ENCODE results near the gene CARS2. TPM values are rescaled to one million over a fixed set of nuclear protein-coding genes. Genes with fewer than 3 reads are reported as not detected.
A peak's percentile ranks its signal among the peaks of the same experiment; 100 is the strongest.

CARS2 gene
- total and polyA plus RNA-seq, 2 experiments from 2014 or later, result 39.0 to 53.5 TPM

DNA sequence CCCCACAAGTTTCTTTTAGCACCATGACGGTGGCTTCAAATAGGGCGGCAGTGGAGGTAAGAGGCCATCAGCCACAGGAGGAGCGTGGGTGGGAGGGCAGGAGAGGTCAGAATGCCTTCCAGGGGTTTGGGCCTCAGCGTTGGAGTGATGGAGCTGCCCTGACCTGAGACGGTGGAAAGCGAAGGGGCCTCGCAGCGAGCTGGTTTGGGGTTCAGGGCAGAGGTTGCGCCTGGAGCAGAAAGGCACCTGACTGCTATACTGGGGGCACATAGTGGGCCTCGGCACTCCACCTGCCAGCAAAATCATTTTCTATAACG lies 91.0 kb downstream of the CARS2 start (continued):
- TF ChIP-seq, protein P1, sequence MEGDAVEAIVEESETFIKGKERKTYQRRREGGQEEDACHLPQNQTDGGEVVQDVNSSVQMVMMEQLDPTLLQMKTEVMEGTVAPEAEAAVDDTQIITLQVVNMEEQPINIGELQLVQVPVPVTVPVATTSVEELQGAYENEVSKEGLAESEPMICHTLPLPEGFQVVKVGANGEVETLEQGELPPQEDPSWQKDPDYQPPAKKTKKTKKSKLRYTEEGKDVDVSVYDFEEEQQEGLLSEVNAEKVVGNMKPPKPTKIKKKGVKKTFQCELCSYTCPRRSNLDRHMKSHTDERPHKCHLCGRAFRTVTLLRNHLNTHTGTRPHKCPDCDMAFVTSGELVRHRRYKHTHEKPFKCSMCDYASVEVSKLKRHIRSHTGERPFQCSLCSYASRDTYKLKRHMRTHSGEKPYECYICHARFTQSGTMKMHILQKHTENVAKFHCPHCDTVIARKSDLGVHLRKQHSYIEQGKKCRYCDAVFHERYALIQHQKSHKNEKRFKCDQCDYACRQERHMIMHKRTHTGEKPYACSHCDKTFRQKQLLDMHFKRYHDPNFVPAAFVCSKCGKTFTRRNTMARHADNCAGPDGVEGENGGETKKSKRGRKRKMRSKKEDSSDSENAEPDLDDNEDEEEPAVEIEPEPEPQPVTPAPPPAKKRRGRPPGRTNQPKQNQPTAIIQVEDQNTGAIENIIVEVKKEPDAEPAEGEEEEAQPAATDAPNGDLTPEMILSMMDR (conservative IDR thresholded peaks at IDR 0.05; ENCODE audit: low read depth in 2 of 2), result no peak
- TF ChIP-seq ZNF331 (CRISPR knock-in tag; IDR thresholded peaks at IDR 0.05; ENCODE audit: low read depth), result no peak
- no peak for TF ChIP-seq EZH2 (IDR thresholded peaks at IDR 0.05; ENCODE audit: low read depth, unreplicated experiment)
- TF ChIP-seq, protein P2, sequence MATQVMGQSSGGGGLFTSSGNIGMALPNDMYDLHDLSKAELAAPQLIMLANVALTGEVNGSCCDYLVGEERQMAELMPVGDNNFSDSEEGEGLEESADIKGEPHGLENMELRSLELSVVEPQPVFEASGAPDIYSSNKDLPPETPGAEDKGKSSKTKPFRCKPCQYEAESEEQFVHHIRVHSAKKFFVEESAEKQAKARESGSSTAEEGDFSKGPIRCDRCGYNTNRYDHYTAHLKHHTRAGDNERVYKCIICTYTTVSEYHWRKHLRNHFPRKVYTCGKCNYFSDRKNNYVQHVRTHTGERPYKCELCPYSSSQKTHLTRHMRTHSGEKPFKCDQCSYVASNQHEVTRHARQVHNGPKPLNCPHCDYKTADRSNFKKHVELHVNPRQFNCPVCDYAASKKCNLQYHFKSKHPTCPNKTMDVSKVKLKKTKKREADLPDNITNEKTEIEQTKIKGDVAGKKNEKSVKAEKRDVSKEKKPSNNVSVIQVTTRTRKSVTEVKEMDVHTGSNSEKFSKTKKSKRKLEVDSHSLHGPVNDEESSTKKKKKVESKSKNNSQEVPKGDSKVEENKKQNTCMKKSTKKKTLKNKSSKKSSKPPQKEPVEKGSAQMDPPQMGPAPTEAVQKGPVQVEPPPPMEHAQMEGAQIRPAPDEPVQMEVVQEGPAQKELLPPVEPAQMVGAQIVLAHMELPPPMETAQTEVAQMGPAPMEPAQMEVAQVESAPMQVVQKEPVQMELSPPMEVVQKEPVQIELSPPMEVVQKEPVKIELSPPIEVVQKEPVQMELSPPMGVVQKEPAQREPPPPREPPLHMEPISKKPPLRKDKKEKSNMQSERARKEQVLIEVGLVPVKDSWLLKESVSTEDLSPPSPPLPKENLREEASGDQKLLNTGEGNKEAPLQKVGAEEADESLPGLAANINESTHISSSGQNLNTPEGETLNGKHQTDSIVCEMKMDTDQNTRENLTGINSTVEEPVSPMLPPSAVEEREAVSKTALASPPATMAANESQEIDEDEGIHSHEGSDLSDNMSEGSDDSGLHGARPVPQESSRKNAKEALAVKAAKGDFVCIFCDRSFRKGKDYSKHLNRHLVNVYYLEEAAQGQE (IDR thresholded peaks at IDR 0.05; ENCODE audit: unreplicated experiment), result no peak
- TF ChIP-seq CREB1 (CRISPR knock-in tag; IDR thresholded peaks at IDR 0.05; ENCODE audit: low read depth), result no peak
- no peak for TF ChIP-seq NANOG (IDR thresholded peaks at IDR 0.05; ENCODE audit: borderline replicate concordance)
- TF ChIP-seq JUNB (IDR thresholded peaks at IDR 0.05; ENCODE audit: unreplicated experiment), result no peak
- no peak for TF ChIP-seq STAT1 (IDR thresholded peaks at IDR 0.05; ENCODE audit: unreplicated experiment)
- TF ChIP-seq ZNF114 (CRISPR knock-in tag; IDR thresholded peaks at IDR 0.05), result no peak

DNA sequence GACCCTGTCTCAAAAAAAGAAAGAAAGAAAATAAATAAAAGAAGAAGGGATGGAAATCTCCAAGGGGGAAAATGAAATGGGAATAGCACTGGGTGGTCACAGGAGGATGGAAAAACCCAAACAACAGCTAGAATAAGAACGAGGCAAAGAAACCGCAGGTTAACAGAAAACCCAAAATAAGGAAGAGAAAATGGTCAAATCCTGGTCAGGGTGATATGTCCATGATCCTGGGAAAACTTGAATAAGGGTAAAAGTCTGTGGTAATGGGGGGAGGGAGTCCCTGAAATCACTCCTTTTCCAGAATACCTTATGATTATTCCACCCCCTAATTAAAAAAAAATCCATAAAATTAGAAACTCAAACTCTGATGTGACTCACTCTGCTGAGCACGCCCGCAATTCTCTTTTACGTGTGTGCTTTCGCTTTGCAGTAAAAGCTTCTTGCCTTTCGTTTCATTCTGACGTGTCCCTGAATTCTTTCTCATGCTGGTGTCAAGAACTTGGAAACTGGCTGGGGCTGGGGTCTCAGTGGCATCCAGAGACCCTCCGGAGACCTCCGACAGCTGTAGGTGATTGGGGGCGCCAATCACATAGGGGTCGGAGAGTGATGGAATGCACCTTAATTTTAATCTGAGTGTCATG lies 94.8 kb downstream of the CARS2 start:
- Histone ChIP-seq H3K4me2 (no peak overlapping the region), H4K20me1 (replicated peaks; ENCODE audit: insufficient read depth) (no peaks in the 10 kb centered on the region), H3K79me2 (replicated peaks; ENCODE audit: insufficient read depth) (peaks cover 2% of the 10 kb centered on the region), H3K27ac (ENCODE audit: low read depth) (no peak overlapping the region), H2AFZ (peak overlapping the region; percentile 76; the same call in 1 of the 2 replicates), H3K4me1 (ENCODE audit: insufficient read depth) (peaks cover 15% of the 10 kb centered on the region), H3K4me3 (no peak overlapping the region), H3K9me2 (ENCODE audit: insufficient read depth) (peaks cover 11% of the 10 kb centered on the region), H3K36me3 (ENCODE audit: insufficient read depth) (no peaks in the 10 kb centered on the region), H3K27me3 (ENCODE audit: insufficient read depth) (no peaks in the 10 kb centered on the region), H3F3A (replicated peaks; ENCODE audit: low read depth) (no peaks in the 10 kb centered on the region)
- peaks cover 26% of the 10 kb centered on the region for H3K9me3 Mint-ChIP-seq
- H3K36me3 Mint-ChIP-seq (ENCODE audit: low read depth), result peaks cover 7% of the 10 kb centered on the region; the same call in 2 of the 3 replicates
- no peak for ATAC-seq
- H3K4me1 Mint-ChIP-seq, result peaks cover 13% of the 10 kb centered on the region
- peaks cover 15% of the 10 kb centered on the region for H3K27me3 Mint-ChIP-seq (ENCODE audit: insufficient read depth, low read depth, poor library complexity)
- H3K4me3 Mint-ChIP-seq, result no peak overlapping the region
- DNase-seq (ENCODE audit: low spot score), result no peak
- no peak overlapping the region for H3K27ac Mint-ChIP-seq
- TF ChIP-seq, protein P3, sequence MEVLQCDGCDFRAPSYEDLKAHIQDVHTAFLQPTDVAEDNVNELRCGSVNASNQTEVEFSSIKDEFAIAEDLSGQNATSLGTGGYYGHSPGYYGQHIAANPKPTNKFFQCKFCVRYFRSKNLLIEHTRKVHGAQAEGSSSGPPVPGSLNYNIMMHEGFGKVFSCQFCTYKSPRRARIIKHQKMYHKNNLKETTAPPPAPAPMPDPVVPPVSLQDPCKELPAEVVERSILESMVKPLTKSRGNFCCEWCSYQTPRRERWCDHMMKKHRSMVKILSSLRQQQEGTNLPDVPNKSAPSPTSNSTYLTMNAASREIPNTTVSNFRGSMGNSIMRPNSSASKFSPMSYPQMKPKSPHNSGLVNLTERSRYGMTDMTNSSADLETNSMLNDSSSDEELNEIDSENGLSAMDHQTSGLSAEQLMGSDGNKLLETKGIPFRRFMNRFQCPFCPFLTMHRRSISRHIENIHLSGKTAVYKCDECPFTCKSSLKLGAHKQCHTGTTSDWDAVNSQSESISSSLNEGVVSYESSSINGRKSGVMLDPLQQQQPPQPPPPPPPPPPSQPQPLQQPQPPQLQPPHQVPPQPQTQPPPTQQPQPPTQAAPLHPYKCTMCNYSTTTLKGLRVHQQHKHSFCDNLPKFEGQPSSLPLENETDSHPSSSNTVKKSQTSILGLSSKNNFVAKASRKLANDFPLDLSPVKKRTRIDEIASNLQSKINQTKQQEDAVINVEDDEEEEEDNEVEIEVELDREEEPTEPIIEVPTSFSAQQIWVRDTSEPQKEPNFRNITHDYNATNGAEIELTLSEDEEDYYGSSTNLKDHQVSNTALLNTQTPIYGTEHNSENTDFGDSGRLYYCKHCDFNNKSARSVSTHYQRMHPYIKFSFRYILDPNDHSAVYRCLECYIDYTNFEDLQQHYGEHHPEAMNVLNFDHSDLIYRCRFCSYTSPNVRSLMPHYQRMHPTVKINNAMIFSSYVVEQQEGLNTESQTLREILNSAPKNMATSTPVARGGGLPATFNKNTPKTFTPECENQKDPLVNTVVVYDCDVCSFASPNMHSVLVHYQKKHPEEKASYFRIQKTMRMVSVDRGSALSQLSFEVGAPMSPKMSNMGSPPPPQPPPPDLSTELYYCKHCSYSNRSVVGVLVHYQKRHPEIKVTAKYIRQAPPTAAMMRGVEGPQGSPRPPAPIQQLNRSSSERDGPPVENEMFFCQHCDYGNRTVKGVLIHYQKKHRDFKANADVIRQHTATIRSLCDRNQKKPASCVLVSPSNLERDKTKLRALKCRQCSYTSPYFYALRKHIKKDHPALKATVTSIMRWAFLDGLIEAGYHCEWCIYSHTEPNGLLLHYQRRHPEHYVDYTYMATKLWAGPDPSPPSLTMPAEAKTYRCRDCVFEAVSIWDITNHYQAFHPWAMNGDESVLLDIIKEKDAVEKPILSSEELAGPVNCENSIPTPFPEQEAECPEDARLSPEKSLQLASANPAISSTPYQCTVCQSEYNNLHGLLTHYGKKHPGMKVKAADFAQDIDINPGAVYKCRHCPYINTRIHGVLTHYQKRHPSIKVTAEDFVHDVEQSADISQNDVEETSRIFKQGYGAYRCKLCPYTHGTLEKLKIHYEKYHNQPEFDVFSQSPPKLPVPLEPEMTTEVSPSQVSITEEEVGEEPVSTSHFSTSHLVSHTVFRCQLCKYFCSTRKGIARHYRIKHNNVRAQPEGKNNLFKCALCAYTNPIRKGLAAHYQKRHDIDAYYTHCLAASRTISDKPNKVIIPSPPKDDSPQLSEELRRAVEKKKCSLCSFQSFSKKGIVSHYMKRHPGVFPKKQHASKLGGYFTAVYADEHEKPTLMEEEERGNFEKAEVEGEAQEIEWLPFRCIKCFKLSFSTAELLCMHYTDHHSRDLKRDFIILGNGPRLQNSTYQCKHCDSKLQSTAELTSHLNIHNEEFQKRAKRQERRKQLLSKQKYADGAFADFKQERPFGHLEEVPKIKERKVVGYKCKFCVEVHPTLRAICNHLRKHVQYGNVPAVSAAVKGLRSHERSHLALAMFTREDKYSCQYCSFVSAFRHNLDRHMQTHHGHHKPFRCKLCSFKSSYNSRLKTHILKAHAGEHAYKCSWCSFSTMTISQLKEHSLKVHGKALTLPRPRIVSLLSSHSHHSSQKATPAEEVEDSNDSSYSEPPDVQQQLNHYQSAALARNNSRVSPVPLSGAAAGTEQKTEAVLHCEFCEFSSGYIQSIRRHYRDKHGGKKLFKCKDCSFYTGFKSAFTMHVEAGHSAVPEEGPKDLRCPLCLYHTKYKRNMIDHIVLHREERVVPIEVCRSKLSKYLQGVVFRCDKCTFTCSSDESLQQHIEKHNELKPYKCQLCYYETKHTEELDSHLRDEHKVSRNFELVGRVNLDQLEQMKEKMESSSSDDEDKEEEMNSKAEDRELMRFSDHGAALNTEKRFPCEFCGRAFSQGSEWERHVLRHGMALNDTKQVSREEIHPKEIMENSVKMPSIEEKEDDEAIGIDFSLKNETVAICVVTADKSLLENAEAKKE (CRISPR knock-in tag; IDR thresholded peaks at IDR 0.05), result no peak
- TF ChIP-seq EZH2phosphoT487 (IDR thresholded peaks at IDR 0.05; ENCODE audit: unreplicated experiment), result no peak
- TF ChIP-seq EZH2 (IDR thresholded peaks at IDR 0.05; ENCODE audit: low read depth, unreplicated experiment), result no peak
- TF ChIP-seq POLR2AphosphoS5 (IDR thresholded peaks at IDR 0.05; ENCODE audit: low read depth), result no peak
- no peak for TF ChIP-seq NANOG (IDR thresholded peaks at IDR 0.05; ENCODE audit: borderline replicate concordance)
- TF ChIP-seq ZNF331 (CRISPR knock-in tag; IDR thresholded peaks at IDR 0.05; ENCODE audit: low read depth), result no peak

Measured in GM23338 (cell line).